Suprapubic skin (tissue), 4 donors: ENCODE measurements around the gene GBP1.

ENCODE experiments used
- POLR2A ChIP-seq, 2 donors: fragments of 450-650 bp; IDR thresholded peaks; one replicate each; pipeline ENCODE4 v1.6.1; 2017; ENCODE audit warnings: antibody characterized with exemption in 2 of 2, mild to moderate bottlenecking in 2 of 2, moderate library complexity in 2 of 2
- POLR2AphosphoS5 ChIP-seq, 3 donors: sonication (generic); formaldehyde crosslinking; IDR thresholded peaks; one replicate each; pipeline ENCODE4 v1.6.1; 2017; ENCODE audit warnings: antibody characterized with exemption in 3 of 3
- TF ChIP-seq, protein P1 (sequence below), 2 donors: fragments of 200-600 bp in 1 of 2; fragments of 450-650 bp in 1 of 2; sonication (generic) in 1 of 2; IDR thresholded peaks; one replicate each; pipeline ENCODE4 v1.5.1; 2016 to 2019; ENCODE audit warnings: antibody characterized with exemption in 2 of 2, mild to moderate bottlenecking in 1 of 2, moderate library complexity in 1 of 2

DNA sequence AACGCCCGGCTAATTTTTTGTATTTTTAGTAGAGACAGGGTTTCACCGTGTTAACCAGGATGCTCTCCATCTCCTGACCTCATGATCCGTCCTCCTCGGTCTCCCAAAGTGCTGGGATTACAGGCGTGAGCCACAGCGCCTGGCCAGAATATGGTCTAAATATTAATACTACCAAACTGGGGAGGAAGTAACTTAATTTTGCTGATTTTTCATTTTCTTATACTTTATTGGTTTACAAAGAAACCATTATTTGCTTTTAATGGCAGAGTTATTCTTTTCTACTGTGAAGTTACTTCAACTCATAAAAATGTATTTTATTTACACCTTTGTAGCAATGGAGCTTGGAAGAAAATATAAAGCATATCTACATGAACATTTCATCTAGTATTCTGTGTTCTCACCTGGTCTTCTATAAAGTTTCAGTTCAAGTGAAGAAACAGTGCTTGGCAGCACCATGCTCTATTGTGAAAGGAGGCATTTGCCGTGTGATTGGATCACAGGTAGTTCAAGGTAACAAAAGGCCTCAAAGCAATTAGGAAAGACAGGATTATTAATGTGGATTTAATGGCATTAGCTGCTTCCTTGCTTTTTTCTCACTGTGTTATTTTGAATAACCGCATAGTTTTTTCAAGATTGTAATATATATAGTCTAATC is 13.6 kb downstream of the GBP1 start:
- TF ChIP-seq, protein P1, sequence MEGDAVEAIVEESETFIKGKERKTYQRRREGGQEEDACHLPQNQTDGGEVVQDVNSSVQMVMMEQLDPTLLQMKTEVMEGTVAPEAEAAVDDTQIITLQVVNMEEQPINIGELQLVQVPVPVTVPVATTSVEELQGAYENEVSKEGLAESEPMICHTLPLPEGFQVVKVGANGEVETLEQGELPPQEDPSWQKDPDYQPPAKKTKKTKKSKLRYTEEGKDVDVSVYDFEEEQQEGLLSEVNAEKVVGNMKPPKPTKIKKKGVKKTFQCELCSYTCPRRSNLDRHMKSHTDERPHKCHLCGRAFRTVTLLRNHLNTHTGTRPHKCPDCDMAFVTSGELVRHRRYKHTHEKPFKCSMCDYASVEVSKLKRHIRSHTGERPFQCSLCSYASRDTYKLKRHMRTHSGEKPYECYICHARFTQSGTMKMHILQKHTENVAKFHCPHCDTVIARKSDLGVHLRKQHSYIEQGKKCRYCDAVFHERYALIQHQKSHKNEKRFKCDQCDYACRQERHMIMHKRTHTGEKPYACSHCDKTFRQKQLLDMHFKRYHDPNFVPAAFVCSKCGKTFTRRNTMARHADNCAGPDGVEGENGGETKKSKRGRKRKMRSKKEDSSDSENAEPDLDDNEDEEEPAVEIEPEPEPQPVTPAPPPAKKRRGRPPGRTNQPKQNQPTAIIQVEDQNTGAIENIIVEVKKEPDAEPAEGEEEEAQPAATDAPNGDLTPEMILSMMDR (IDR thresholded peaks at IDR 0.05): no peak
- no peak for TF ChIP-seq POLR2A (IDR thresholded peaks at IDR 0.05)
- TF ChIP-seq POLR2AphosphoS5 (IDR thresholded peaks at IDR 0.05): no peak
